Activated B cell treated with CpG ODN at 0.5 μM for 24 hours (primary cell): ENCODE measurements around the gene MARS1. TPM values are rescaled to one million over a fixed set of nuclear protein-coding genes. Genes with fewer than 3 reads are reported as not detected.
A peak's percentile ranks its signal among the peaks of the same experiment; 100 is the strongest.

Source experiments
- ATAC-seq: fragments of 200-7000 bp; cut with Tn5 transposase; one replicate; pipeline ENCODE4 v1.10.0; 2021; ENCODE audit warnings: low read depth, mild to moderate bottlenecking, moderate library complexity
- CTCF ChIA-PET: fragments of 350-600 bp; sonication (Branson Sonifier 250); formaldehyde crosslinking; loops from one replicate; lab custom pipeline; 2021; ENCODE audit warnings: antibody characterized with exemption; lab: Charles Lee
- POLR2A ChIA-PET: fragments of 350-600 bp; sonication (Branson Sonifier 250); formaldehyde crosslinking; loops from one replicate; lab custom pipeline; 2021; ENCODE audit warnings: antibody characterized with exemption; lab: Charles Lee
- DNase-seq: peaks from one replicate; pipeline ENCODE4 v3.0.0; 2022
- H3K27ac Mint-ChIP-seq: one replicate; pipeline ENCODE4 v1.8.0; 2020; ENCODE audit warnings: mixed read lengths
- H3K27me3 Mint-ChIP-seq: one replicate; pipeline ENCODE4 v1.8.0; 2021; ENCODE audit warnings: mixed read lengths
- H3K36me3 Mint-ChIP-seq: one replicate; pipeline ENCODE4 v1.8.0; 2021; ENCODE audit warnings: low read depth, mixed read lengths
- H3K4me1 Mint-ChIP-seq: one replicate; pipeline ENCODE4 v1.8.0; 2021; ENCODE audit warnings: mixed read lengths
- H3K4me3 Mint-ChIP-seq: one replicate; pipeline ENCODE4 v1.8.0; 2020; ENCODE audit warnings: mild to moderate bottlenecking, mixed read lengths
- H3K9me3 Mint-ChIP-seq: one replicate; pipeline ENCODE4 v1.8.0; 2020; ENCODE audit warnings: mixed read lengths
- CTCF ChIP-seq: fragments of 200-600 bp; IDR thresholded peaks from one replicate; pipeline ENCODE4 v1.8.0; 2022; ENCODE audit warnings: antibody characterized with exemption, mild to moderate bottlenecking
- intact Hi-C: fragments of 100-400 bp; cut with micrococcal nuclease; formaldehyde crosslinking; loops from one replicate; pipeline ENCODE4 v1.15.1; 2024
- total RNA-seq: library from RNA; stranded (reverse); gene quantifications from 2 replicates; pipeline ENCODE4 v1.2.3, GENCODE V29; 2022

MARS1 gene
- total RNA-seq, 1 donor from 2014 or later, result 425 TPM

- ChIA-PET CTCF (no interaction called here), POLR2A (interaction anchor here (0.6 to 3.5 kb wide), 4 partner anchors 29 to 962 kb away, joined by 3 to 26 read pairs (median 16); partner anchors contain the start of gene ARHGAP9)
- H3K27me3 Mint-ChIP-seq, result no peaks in the 10 kb centered on the region
- H3K9me3 Mint-ChIP-seq, result no peaks in the 10 kb centered on the region
- intact Hi-C loops, result no loop called here
- peak overlapping the region; percentile 98 for H3K4me3 Mint-ChIP-seq
- no peak for TF ChIP-seq CTCF
- peak overlapping the region; percentile 54 for H3K27ac Mint-ChIP-seq
- peaks cover 44% of the 10 kb centered on the region for H3K4me1 Mint-ChIP-seq
- H3K36me3 Mint-ChIP-seq, result peaks cover 69% of the 10 kb centered on the region
- ATAC-seq (no peak), DNase-seq (no peak)
These were observed 30.5 kb downstream of the MARS1 start for GRCh38 chr12:57518176-57518919.

GRCh38 chr12:57518920-57519795 is 31.3 kb downstream of the MARS1 start:
- Mint-ChIP-seq H3K9me3 (no peaks in the 10 kb centered on the region), H3K27ac (peak overlapping the region; percentile 99), H3K27me3 (no peaks in the 10 kb centered on the region), H3K36me3 (peaks cover 64% of the 10 kb centered on the region), H3K4me3 (peak overlapping the region; percentile 98), H3K4me1 (peaks cover 52% of the 10 kb centered on the region)
- ATAC-seq (peak; percentile 1), DNase-seq (peak; percentile 31)
- intact Hi-C loops, result no loop called here
- CTCF ChIA-PET, result no interaction called here
- POLR2A ChIA-PET, result interaction anchor here (0.6 to 3.5 kb wide), 21 partner anchors 9 to 1391 kb away, joined by 3 to 36 read pairs (median 7); partner anchors contain the start of genes ARHGAP9, DCTN2, ESYT1 and GLI1
- TF ChIP-seq CTCF, result no peak

GRCh38 chr12:57519796-57520052 is 31.9 kb downstream of the MARS1 start:
- H3K27ac Mint-ChIP-seq, result peak overlapping the region; percentile 99
- no peak for ATAC-seq
- CTCF ChIA-PET, result no interaction called here
- H3K27me3 Mint-ChIP-seq, result no peaks in the 10 kb centered on the region
- no peaks in the 10 kb centered on the region for H3K9me3 Mint-ChIP-seq
- DNase-seq, result no peak
- POLR2A ChIA-PET, result interaction anchor here (0.6 to 3.5 kb wide), 22 partner anchors 8 to 1702 kb away, joined by 3 to 36 read pairs (median 6); partner anchors contain the start of genes ARHGAP9, DCTN2, ESYT1 and GLI1
- peaks cover 57% of the 10 kb centered on the region for H3K4me1 Mint-ChIP-seq
- peaks cover 63% of the 10 kb centered on the region for H3K36me3 Mint-ChIP-seq
- no peak for TF ChIP-seq CTCF
- peak overlapping the region; percentile 98 for H3K4me3 Mint-ChIP-seq
- intact Hi-C loops, result loop anchor here (1.0 to 5.0 kb wide), 10 partner anchors 32 to 1692 kb away; partner anchors contain the start of genes ARHGAP9, CDK4, DNAJC14 and GLI1

- Mint-ChIP-seq H3K27ac (peak within 1 kb of the TSS; percentile 99), H3K9me3 (no peaks in the 10 kb centered on the region), H3K27me3 (no peaks in the 10 kb centered on the region), H3K4me3 (peak within 1 kb of the TSS; percentile 98), H3K36me3 (peaks cover 62% of the 10 kb centered on the region), H3K4me1 (peaks cover 59% of the 10 kb centered on the region)
- peak; percentile 99 for DNase-seq
- TF ChIP-seq CTCF, result no peak
- intact Hi-C loops, result loop anchor here (1.0 to 5.0 kb wide), 10 partner anchors 33 to 1693 kb away; partner anchors contain the start of genes ARHGAP9, CDK4, DNAJC14 and GLI1
- peak; percentile 73 for ATAC-seq
- ChIA-PET CTCF (no interaction called here), POLR2A (interaction anchor here (0.5 to 3.5 kb wide), 33 partner anchors 8 to 1702 kb away, joined by 3 to 36 read pairs (median 4); partner anchors contain the start of genes ARHGAP9, CDK4, DCTN2 and ESYT1)
These were observed 32.4 kb downstream of the MARS1 start, which contains the start of gene DDIT3 for GRCh38 chr12:57520053-57520818. TSS of gene DDIT3 (minus strand) at chr12:57520514. CDS start at chr12:57517406, 3,108 bp downstream.
